DOHH2 (cell line): ENCODE results near the gene TRIP6.

Experiments used
- H3F3A ChIP-seq: fragments of 200-600 bp; sonication (generic), shearing (Covaris generic); 2 replicates; pipeline ENCODE4 v1.6.0; 2016; ENCODE audit warnings: antibody characterized with exemption, mild to moderate bottlenecking; ENCODE audit not compliant: control insufficient read depth, insufficient read depth
- H3K27ac ChIP-seq: fragments of 200-600 bp; sonication (generic); 2 replicates; pipeline ENCODE4 v1.5.1; 2014; ENCODE audit warnings: low read depth, mild to moderate bottlenecking, low read length, moderate library complexity
- H3K27me3 ChIP-seq: fragments of 200-600 bp; sonication (generic); 2 replicates; pipeline ENCODE4 v1.6.1; 2014; ENCODE audit warnings: mild to moderate bottlenecking, low read length, mixed read lengths; ENCODE audit not compliant: control insufficient read depth
- H3K36me3 ChIP-seq: fragments of 200-600 bp; sonication (generic); 2 replicates; pipeline ENCODE4 v1.6.1; 2014; ENCODE audit warnings: mild to moderate bottlenecking, low read length, moderate library complexity, mixed read lengths; ENCODE audit not compliant: control insufficient read depth
- H3K4me1 ChIP-seq: fragments of 200-600 bp; sonication (generic); 2 replicates; pipeline ENCODE4 v1.6.1; 2014; ENCODE audit warnings: mild to moderate bottlenecking, low read length, mixed read lengths; ENCODE audit not compliant: control insufficient read depth
- H3K4me2 ChIP-seq: fragments of 200-600 bp; sonication (generic); 2 replicates; pipeline ENCODE4 v1.6.0; 2014; ENCODE audit warnings: mild to moderate bottlenecking, low read length, moderate library complexity
- H3K4me3 ChIP-seq: fragments of 200-600 bp; sonication (generic); 2 replicates; pipeline ENCODE4 v1.5.1; 2014; ENCODE audit warnings: mild to moderate bottlenecking, low read length, mixed read lengths
- H3K79me2 ChIP-seq: fragments of 200-600 bp; sonication (generic); 2 replicates; pipeline ENCODE4 v1.6.1; 2014; ENCODE audit warnings: mild to moderate bottlenecking, low read length, mixed read lengths; ENCODE audit not compliant: control insufficient read depth
- H3K9me2 ChIP-seq: fragments of 200-600 bp; sonication (generic); replicated peaks from 2 replicates; pipeline ENCODE4 v1.6.1; 2014; ENCODE audit warnings: mild to moderate bottlenecking, low read length, mixed read lengths; ENCODE audit not compliant: control insufficient read depth
- H3K9me3 ChIP-seq: fragments of 200-600 bp; sonication (generic); 2 replicates; pipeline ENCODE4 v1.6.1; 2014; ENCODE audit warnings: antibody characterized with exemption, low read length, mixed read lengths; ENCODE audit not compliant: control insufficient read depth, insufficient read depth
- H4K20me1 ChIP-seq: fragments of 200-600 bp; sonication (generic); 2 replicates; pipeline ENCODE4 v1.6.0; 2014; ENCODE audit warnings: low read depth, mild to moderate bottlenecking, antibody characterized with exemption, low read length, moderate library complexity; ENCODE audit not compliant: control insufficient read depth, insufficient read depth
- EZH2phosphoT487 ChIP-seq: fragments of 200-600 bp; sonication (generic); IDR thresholded peaks from 2 replicates; pipeline ENCODE4 v1.6.1; 2017; ENCODE audit warnings: borderline replicate concordance, mild to moderate bottlenecking, antibody characterized with exemption, low read length, moderate library complexity, mixed read lengths
- TF ChIP-seq, protein P1 (sequence below): fragments of 200-600 bp; sonication (generic); IDR thresholded peaks from one replicate; pipeline ENCODE4 v1.5.1; 2014; ENCODE audit warnings: antibody characterized with exemption, mild to moderate bottlenecking, low read depth, low read length; ENCODE audit not compliant: poor library complexity, severe bottlenecking

Gene TRIP6

DNA sequence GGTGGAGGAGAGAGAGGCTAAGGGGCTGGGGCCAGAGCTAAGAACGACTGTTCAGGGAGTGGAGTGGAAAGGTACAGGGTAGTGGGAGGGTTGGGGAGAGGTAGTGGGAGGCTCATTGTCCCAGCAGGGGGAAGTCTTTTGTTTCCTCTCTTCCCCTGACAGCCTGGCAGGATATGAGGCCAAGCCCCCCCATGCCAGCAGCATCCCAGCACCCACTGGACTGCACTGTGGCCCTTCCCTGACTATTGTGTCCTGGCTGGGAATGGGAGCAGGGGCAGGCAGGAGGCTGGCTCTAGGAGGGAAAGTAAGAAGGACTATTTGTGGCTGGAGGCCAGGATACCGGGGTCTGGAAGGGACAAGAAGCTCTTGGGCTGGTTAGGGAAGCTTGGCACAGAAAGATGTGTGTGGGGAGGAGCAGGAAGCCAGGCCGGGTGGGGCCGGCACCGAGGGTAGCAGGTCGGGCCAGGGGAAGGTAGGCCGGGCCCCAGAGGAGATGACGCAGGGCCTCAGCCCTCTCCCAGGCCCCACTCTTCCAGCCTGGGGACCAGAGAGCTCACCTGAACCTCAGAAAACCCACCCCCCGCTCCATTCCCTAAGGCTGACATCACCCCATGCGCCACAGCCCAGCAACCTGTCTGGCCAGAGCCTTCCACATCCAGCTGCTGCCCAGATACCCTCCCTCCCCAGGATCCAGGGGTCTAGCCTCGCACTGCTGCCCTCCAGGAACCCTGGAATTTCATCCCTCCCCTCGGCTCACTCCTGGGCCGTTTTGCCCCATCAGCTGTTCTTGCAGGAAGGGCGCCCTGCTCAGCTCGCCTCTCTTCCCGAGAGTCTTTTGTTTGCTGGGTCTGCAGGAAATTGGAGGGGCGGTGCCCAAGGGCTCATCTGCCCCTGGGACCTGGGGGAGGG, 31.0 kb upstream of the TRIP6 start:
- Histone ChIP-seq H3K79me2 (no peaks in the 10 kb centered on the region), H3K4me2 (no peak overlapping the region), H3K9me3 (no peaks in the 10 kb centered on the region), H3F3A (0 out of 2 replicates have a peak, but pooled peaks cover 2% of the 10 kb centered on the region), H4K20me1 (no peaks in the 10 kb centered on the region), H3K4me3 (no peak overlapping the region), H3K27ac (no peak overlapping the region), H3K4me1 (peaks cover 9% of the 10 kb centered on the region), H3K9me2 (no peaks in the 10 kb centered on the region), H3K36me3 (no peaks in the 10 kb centered on the region), H3K27me3 (no peaks in the 10 kb centered on the region)
- no peak for TF ChIP-seq EZH2phosphoT487
- TF ChIP-seq, protein P1, sequence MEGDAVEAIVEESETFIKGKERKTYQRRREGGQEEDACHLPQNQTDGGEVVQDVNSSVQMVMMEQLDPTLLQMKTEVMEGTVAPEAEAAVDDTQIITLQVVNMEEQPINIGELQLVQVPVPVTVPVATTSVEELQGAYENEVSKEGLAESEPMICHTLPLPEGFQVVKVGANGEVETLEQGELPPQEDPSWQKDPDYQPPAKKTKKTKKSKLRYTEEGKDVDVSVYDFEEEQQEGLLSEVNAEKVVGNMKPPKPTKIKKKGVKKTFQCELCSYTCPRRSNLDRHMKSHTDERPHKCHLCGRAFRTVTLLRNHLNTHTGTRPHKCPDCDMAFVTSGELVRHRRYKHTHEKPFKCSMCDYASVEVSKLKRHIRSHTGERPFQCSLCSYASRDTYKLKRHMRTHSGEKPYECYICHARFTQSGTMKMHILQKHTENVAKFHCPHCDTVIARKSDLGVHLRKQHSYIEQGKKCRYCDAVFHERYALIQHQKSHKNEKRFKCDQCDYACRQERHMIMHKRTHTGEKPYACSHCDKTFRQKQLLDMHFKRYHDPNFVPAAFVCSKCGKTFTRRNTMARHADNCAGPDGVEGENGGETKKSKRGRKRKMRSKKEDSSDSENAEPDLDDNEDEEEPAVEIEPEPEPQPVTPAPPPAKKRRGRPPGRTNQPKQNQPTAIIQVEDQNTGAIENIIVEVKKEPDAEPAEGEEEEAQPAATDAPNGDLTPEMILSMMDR = no peak

DNA sequence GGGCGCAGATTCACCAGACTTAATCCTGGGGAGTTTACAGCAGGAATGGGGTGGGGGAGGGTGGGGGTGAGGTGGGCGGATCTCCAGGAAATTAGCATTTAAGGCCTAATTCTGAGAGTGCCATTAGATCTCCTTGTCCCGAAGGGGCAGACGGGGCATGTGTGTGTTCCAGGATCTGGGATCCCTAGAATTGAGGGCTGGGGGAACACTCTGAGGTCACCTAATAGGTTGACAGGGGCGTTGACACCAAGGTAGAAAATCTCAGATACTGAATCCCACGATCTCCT, 30.4 kb upstream of the TRIP6 start:
- peak overlapping the region; percentile 65 for H3K4me2 ChIP-seq
- H3F3A ChIP-seq = 0 out of 2 replicates have a peak, but pooled peaks cover 2% of the 10 kb centered on the region
- H3K79me2 ChIP-seq = no peaks in the 10 kb centered on the region
- no peaks in the 10 kb centered on the region for H3K9me2 ChIP-seq
- H3K4me1 ChIP-seq = peaks cover 9% of the 10 kb centered on the region
- H4K20me1 ChIP-seq = no peaks in the 10 kb centered on the region
- no peaks in the 10 kb centered on the region for H3K36me3 ChIP-seq
- H3K27ac ChIP-seq = no peak overlapping the region
- H3K27me3 ChIP-seq = no peaks in the 10 kb centered on the region
- H3K4me3 ChIP-seq = peak overlapping the region; percentile 53
- H3K9me3 ChIP-seq = no peaks in the 10 kb centered on the region
- TF ChIP-seq, protein P1 = no peak
- TF ChIP-seq EZH2phosphoT487 = no peak

DNA sequence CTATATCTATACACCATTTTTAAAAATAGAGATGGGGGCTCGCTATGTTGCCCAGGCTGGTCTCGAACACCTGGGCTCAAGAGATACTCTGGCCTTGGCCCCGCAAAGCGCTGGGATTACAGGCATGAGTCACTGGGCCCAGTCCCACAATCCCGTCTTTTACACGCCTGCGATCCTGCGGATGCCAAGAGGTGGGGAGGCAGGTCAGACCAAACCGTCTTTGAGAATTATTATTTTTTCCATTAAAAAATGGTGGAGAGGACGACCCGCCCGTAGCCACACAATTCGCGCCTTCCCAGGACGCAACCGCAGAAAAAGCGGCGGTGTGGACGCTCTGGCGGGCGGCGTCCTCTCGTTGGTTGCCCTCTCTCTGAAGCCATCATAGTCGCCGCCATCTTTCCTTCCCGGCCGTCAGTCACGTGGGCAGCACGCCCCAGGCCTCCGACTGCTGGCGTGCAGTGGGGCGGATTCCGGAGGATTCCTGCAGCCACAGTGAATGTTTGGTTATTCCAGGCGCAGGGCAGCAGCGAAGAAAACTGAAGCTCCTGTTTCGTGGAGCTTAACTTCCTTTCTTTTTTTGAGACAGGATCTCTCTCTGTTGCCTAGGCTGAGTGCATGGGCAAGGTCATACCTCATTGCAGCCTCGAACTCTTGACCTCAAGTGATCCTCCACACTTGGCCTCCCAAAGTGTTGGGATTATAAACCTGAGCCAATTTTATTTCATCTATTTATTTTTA, 29.9 kb upstream of the TRIP6 start:
- H3K4me1 ChIP-seq = peaks cover 9% of the 10 kb centered on the region
- peak overlapping the region; percentile 53 for H3K4me3 ChIP-seq
- no peaks in the 10 kb centered on the region for H3K27me3 ChIP-seq
- peak overlapping the region; percentile 65 for H3K4me2 ChIP-seq
- H3K36me3 ChIP-seq = no peaks in the 10 kb centered on the region
- TF ChIP-seq, protein P1 = no peak
- TF ChIP-seq EZH2phosphoT487 = no peak
- H3K9me3 ChIP-seq = no peaks in the 10 kb centered on the region
- H4K20me1 ChIP-seq = no peaks in the 10 kb centered on the region
- no peak overlapping the region for H3K27ac ChIP-seq
- H3K79me2 ChIP-seq = no peaks in the 10 kb centered on the region
- no peaks in the 10 kb centered on the region for H3K9me2 ChIP-seq
- H3F3A ChIP-seq = 0 out of 2 replicates have a peak, but pooled peaks cover 2% of the 10 kb centered on the region
